GM18519 (cell line): ENCODE measurements around the gene CCDC13.
"Not testable (repeated sequence)": the region's sequence is repeated elsewhere in the genome, so short reads cannot be mapped to it uniquely, and the experiment has no call there.

ENCODE experiments used
- ATAC-seq: cut with Tn5 transposase; IDR thresholded peaks from one replicate; pipeline ENCODE4 v1.9.1; 2021; ENCODE audit warnings: mild to moderate bottlenecking, moderate library complexity; ENCODE audit not compliant: unreplicated experiment, low FRiP score

The CCDC13 gene

GRCh38 chr3:42772670-42773408, at the start of gene CCDC13:
CCDC13 (minus strand) TSS chr3:42773253; CDS start chr3:42758345, 14,908 bp downstream.
- ATAC-seq = peak; percentile 96

DNA sequence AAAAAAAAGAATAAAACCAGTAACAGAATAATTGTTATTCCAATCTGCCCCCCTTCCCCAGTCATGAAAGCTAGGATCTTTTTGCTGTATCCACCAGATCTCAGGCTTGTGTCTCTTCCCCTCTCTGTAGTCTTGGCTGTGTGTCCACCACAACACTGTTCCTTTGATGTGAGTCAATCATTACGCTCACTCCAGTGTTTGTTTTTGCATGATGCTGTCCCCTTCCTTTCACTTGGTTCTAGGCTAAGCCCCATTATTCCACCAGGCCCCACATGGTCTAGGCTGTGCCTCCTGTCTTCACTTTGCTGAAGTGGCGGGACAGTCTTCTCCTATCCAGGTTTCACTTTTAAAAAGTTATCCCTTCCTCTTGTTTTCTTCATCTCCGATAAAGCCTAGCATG, 49.8 kb upstream of the CCDC13 start:
- ATAC-seq = no peak

GRCh38 chr3:42820746-42821051, 47.6 kb upstream of the CCDC13 start:
- ATAC-seq = no peak

GRCh38 chr3:42819351-42819965, 46.4 kb upstream of the CCDC13 start:
- ATAC-seq = no peak

- ATAC-seq = no peak
These were observed 42.8 kb upstream of the CCDC13 start for GRCh38 chr3:42815826-42816225.

DNA sequence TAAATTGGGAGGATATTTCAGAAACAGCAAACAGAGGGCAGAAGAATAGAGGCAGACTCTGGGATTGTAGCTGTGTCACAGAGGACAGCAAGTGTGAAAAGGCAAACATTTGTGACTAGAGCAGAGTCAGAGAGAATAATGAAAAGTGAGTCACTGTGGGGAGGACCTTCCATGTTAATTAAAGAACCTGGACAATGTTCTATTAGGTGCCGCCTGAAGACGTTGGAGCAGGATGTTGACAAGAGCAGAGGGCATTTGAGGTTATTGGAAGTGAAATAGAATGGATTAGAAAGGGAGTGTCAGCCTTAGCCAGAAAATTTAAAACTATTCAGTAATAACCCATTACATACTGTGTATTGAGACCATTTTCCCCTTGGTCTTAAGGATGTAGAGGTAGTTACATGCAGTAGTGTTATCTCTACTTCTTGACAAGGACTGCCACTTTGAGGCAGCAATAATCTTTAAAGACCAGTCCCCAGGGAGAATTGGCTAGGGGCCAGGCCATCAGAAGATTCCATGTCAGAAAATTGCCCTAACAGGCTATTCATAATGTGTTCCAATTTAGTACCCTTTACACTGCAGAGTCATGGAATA, 42.0 kb upstream of the CCDC13 start:
- ATAC-seq = no peak

DNA sequence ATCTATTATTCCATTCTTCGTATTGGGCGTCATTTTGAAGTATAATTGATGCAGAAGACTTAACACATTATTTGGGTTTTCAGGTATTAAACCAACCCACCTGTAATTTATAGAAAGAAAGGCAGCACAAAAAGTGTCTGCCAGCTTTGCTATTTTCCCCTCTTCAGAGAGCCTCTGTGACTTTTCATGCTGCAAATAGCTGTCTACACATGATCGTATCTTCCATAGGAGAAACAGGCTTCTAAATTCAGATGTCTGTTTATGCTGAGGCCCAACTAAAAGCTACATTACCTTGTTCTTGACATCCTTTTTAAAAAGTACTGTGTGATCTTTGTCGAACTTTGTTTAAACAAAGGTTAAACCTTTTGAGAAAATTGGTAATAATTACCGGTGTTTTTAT, 41.2 kb upstream of the CCDC13 start:
- no peak for ATAC-seq

DNA sequence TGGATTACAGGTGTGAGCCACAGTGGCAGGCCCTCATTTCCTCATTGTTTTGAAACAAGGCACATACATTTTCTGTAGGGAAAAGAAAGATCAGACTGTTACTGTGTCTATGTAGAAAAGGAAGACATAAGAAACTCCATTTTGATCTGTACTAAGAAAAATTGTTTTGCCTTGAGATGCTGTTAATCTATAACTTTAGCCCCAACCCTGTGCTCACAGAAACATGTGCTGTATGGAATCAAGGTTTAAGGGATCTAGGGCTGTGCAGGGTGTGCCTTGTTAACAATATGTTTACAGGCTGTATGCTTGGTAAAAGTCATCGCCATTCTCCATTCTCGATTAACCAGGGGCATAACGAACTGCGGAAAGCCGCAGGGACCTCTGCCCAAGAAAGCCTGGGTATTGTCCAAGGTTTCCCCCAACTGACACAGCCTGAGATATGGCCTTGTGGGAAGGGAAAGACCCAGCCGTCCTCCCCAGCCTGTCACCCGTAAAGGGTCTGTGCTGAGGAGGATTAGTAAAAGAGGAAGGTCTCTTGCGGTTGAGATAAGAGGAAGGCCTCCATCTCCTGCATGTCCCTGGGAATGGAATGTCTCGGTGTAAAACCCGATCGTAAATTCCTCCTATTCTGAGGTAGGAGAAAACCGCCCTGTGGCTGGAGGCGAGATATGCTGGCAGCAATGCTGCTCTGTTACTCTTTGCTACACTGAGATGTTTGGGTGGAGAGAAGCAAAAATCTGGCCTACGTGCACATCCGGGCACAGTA, 38.2 kb upstream of the CCDC13 start:
- ATAC-seq = not testable (repeated sequence)

GRCh38 chr3:42810706-42811105, 37.7 kb upstream of the CCDC13 start:
- ATAC-seq = not testable (repeated sequence)

DNA sequence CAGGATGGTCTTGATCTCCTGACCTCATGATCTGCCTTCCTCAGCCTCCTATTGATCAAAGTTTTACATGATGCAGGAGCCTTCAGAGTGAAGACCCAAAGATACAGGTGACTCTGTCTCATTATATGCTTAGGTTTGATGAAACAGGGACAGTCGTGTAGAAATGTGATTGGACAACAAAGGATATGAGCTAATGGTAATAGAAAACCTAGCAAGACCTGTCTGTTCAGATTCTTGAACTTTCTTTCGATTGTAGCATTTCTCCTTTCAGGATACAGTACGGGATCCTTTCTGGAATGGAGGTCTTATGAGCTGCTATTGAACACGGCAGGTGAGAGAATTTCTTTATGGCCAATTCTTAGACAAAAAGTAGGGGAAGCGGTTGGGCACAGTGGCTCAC, 36.1 kb upstream of the CCDC13 start, which contains the start of gene ACKR2:
Gene ACKR2 (plus strand): TSS at position 244 of the 400 bp plus-strand sequence. CDS start 55,058 bp downstream, outside the sequence.
- ATAC-seq = no peak

DNA sequence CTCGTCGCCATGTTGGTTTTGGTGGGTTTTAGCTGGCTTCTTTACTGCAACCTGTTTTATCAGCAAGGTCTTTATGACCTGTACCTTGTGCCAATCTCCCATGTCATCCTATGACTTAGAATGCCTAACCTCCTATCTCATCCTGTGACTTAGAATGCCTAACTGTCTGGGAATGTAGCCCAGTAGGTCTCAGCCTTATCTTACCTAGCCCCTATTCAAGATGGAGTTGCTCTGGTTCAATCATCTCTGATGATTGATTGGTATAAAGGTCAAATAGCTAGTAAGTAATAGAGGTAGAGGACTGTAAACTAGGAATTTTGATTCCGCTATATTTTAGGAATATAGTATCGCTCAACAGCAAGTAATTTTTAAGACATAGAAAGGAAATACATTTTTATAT, 34.9 kb upstream of the CCDC13 start:
- ATAC-seq = no peak

DNA sequence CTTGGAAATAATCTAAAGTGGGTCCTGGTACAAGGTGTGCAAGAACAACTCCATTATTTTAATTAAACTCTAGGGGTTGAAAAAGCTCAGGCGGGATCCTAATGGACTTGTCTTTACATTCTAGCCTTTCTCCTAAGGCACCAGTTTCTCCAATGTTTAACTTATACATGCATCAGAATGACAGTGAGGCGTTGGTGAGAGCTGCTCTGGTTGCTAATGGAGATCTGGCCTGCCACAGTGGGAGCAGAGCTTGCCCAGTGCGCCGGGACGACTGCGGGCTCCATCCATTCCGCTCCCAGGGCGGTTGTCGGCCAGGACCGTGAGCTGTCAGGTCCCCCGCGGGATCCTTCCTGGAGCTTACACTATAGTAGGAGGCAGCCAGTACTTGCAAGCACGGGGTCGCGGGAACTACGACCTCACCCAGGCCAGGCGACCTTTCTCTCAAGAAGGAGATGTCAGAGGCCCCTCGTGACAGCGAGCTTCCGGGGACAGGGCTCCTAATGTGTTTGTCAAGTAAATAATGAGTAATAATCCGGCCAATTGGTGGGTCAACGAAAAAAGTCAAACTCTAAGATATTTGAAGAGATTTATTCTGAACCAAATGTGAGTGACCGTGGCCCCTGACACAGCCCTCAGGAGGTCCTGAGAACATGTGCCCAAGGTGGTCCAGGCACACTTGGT, 32.2 kb upstream of the CCDC13 start:
- ATAC-seq = no peak

DNA sequence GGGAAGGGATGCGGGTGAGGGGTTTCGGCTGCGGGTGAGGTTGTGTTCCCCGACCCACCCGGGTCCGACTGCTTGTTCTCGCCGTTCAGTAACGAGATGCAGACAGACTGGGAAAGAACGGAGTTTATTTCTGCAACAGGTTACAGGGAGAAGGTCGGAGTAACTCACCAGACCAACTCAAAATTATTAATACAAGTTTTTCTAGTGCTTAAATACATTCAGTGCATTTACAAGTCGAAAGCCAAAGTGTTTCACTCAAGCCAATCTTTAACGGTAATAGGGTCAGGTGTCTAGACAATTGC, 31.7 kb upstream of the CCDC13 start:
- ATAC-seq = no peak

DNA sequence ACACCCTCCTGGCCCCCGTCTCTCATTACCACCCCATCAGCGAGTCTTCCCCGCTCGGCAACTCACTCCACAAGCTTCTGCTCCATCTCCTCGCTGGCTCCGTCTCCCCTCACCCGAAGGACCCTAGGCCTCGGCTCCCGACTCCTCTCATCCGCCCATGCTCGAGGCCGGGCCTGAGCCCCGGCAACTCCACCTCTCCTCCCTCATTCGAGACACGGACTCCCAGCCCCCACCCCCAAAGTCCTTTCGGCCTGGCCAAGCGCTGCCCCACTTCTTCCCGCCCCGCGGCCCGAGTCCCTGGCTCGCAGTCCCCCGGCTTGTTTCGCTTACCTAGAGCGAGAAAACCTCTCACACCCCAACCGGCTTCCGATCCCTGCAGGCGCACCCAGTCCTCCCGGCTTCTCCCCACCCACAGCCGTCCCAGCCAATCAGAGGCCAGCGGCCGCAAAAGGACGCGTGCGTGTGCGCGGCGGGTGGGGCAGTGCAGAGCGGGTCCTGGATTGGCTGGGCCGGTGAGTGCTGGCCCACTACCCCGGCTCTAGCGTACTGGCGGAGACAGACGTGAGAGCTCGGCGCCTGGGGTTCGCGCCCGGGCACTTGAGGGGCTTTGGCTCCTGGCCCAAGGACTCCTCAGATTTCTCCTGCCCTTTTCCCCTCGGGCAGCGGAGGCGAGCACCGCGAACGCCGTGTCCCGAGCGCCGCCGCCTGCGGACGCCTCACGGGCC, 31.2 kb upstream of the CCDC13 start, which contains the start of gene HIGD1A:
Gene HIGD1A (minus strand): TSS at position 385 of the 725 bp plus-strand sequence. CDS start 10,237 bp downstream, outside the sequence.
- peak; percentile 96 for ATAC-seq

DNA sequence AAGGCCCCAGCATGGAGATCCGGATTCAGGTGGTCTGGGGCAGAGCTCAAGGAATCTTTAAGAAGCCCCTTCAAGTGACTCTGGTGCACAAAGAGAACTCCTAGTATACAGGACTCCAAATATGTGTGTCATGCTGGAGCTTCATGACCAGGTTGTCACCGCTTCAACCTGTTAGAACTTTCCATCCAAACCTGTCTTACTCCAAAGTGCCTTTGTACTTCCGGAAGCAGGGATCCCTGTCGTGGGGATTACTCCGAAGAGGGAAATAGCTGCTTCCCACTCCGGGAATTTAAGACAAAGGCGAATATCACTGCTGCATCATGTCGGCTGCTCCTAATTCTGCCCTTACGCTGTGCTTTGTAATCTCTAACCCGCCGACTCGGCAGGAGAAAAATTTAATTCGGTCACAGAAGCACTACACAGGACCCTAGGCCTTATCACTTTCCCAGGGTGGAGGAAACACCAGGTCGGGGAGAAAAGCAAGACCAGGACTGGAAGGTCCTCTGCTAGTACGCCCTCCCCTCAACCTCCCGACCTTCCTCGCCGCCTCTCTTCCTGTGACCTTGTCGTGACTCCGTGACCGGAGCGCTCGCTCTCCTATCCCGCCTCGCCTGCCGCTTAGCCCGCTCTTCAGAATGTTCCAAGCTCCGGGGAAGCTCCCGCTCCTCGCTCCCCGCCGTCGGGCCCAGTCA, 30.5 kb upstream of the CCDC13 start:
- no peak for ATAC-seq

DNA sequence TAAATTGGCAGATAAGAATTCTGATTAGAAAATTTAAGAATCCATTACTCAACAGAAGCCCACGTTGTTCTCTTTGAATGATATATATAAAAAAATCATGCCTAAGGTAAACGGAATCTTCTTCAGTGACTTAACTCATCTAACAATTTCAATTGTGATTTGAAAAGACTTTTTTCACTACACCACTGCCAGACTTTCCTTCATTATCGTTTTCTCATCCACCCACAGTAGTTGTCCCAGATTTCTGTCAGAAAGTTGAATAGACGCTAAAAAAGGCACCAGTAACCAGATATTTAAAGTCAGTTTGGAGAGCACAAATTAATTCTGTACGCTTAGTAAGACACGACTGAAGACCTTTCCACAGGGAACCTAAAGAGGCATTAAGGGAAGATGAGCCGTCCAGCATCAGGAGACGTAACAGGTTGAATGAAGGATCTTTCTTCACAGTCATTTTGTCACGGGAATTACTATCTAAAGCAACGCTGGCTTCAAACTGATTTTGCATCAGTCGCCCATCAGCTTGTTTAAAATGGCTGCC, 29.9 kb upstream of the CCDC13 start:
- ATAC-seq = no peak

DNA sequence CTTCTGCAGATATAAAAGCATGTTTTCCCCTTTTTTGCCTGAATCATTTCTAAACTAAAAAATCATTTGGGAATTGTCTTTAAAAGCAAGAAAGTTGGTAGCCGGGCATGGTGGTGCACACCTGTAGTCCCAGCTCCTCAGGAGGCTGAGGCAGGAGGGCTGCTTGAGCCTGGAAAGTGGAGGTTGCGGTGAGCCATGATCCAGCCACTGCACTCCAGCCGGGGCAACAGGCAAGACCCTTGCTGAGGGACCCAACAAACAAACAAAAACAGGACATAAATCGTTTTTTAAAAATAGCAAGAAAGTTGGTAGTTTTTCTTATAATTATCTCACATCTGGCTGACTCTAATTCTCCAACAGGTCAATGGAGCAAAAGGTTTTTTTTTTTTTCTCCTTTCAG, 28.7 kb upstream of the CCDC13 start:
- no peak for ATAC-seq

GRCh38 chr3:42801048-42801620, 28.1 kb upstream of the CCDC13 start:
- ATAC-seq = no peak

GRCh38 chr3:42800251-42800650, 27.2 kb upstream of the CCDC13 start:
- ATAC-seq = no peak
